GM21717 (cell line): ENCODE data around the gene GPR157.
"Not testable (repeated sequence)": the region's sequence is repeated elsewhere in the genome, so short reads cannot be mapped to it uniquely, and the experiment has no call there.

Source experiments
- ATAC-seq: cut with Tn5 transposase; IDR thresholded peaks from one replicate; pipeline ENCODE4 v1.9.1; 2021; ENCODE audit warnings: mild to moderate bottlenecking, moderate library complexity; ENCODE audit not compliant: unreplicated experiment

The GPR157 gene

GRCh38 chr1:9119745-9120144, 9.2 kb downstream of the GPR157 start:
- ATAC-seq: no peak

- no peak for ATAC-seq
Measured at GRCh38 chr1:9118186-9118585, 10.7 kb downstream of the GPR157 start.

- ATAC-seq: no peak
Measured at GRCh38 chr1:9115351-9116205, 13.3 kb downstream of the GPR157 start.

GRCh38 chr1:9112961-9113880, 15.7 kb downstream of the GPR157 start:
- ATAC-seq: no peak

- no peak for ATAC-seq
Measured at GRCh38 chr1:9111957-9112356, 16.9 kb downstream of the GPR157 start.

GRCh38 chr1:9111357-9111691, 17.6 kb downstream of the GPR157 start:
- ATAC-seq: no peak

GRCh38 chr1:9110669-9111356, 18.1 kb downstream of the GPR157 start:
- ATAC-seq: no peak

- no peak for ATAC-seq
Measured at GRCh38 chr1:9108056-9108665, 20.7 kb downstream of the GPR157 start.

GRCh38 chr1:9107136-9107535, 21.8 kb downstream of the GPR157 start:
- ATAC-seq: no peak

- no peak for ATAC-seq
Measured at GRCh38 chr1:9106286-9106685, 22.6 kb downstream of the GPR157 start.

GRCh38 chr1:9105336-9105867, 23.5 kb downstream of the GPR157 start:
- ATAC-seq: no peak

GRCh38 chr1:9101510-9102146, 27.3 kb downstream of the GPR157 start:
- ATAC-seq: no peak

GRCh38 chr1:9100471-9101043, 28.3 kb downstream of the GPR157 start:
- no peak for ATAC-seq

- no peak for ATAC-seq
Measured at GRCh38 chr1:9099555-9099954, 29.3 kb downstream of the GPR157 start.

GRCh38 chr1:9097947-9098705, 30.8 kb downstream of the GPR157 start:
- no peak for ATAC-seq

GRCh38 chr1:9095818-9096217, 33.1 kb downstream of the GPR157 start:
- no peak for ATAC-seq

- not testable (repeated sequence) for ATAC-seq
Measured at GRCh38 chr1:9093996-9094595, 34.8 kb downstream of the GPR157 start.

- no peak for ATAC-seq
Measured at GRCh38 chr1:9093581-9093980, 35.3 kb downstream of the GPR157 start.

GRCh38 chr1:9093091-9093490, 35.8 kb downstream of the GPR157 start:
- no peak for ATAC-seq
